HG02623 (cell line): ENCODE measurements around the gene CEP41.
"Not testable (repeated sequence)": the region's sequence is repeated elsewhere in the genome, so short reads cannot be mapped to it uniquely, and the experiment has no call there.

Experiments used
- ATAC-seq: cut with Tn5 transposase; IDR thresholded peaks from one replicate; pipeline ENCODE4 v1.9.1; 2021; ENCODE audit warnings: moderate library complexity; ENCODE audit not compliant: unreplicated experiment

The CEP41 gene

DNA sequence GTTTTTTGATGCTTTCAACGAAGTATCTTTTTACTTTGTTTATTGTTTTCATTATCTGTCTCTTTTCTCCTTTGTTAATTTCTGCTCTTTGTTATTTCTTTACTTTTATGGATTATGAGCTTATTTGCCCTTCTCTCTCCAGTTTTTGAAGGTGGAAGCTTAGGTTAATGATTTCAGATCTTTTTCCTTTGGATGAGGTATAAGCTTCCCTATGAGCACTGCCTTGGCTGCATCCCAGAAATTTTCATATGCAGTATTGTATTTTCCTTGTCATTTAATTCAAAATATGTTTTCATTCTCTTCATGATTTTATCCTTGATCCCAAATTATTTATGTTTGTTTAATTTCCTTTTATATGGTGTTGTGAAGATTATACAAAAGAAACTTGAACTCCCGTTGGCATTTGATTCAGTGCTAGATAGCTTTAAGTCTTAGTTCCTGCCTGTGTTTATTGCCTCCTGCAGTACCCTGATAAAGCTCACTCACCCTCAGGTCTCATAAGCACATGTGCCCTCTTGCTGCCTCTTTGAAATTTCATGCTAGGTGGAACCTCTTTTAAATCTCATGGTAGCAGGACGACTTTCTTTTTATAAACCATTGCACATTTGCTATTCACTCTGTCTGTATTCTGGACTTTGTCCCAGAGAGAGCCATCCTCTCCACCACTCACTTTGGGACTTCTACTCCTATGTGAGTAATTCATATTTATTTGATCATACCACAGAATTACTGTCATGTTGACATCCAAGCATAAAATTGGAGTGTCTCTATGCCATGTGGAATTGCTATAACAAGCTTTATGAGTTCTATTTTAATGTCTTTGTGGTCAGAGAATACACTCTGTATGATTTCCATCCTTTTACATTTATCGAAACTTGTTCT, 23.0 kb upstream of the CEP41 start:
- ATAC-seq = no peak

DNA sequence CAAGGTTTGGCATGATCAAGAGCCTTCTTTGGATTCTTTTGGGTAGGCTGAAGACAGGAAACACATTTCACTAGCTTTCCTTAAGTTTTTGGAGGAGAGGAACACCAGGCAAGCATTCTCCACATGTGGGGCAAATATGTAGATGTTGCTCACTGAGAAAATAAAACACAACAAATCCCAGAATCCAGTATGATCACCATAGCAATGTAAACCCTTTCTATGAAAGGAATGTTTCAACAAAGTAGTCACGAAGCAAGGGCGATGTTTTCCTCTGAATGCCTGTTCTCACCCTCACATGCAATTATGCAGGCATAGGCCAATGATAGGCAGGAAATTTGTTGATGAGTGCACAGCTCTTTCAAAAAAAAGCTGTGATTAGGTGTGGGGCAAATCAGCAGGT, 20.5 kb upstream of the CEP41 start:
- no peak for ATAC-seq

DNA sequence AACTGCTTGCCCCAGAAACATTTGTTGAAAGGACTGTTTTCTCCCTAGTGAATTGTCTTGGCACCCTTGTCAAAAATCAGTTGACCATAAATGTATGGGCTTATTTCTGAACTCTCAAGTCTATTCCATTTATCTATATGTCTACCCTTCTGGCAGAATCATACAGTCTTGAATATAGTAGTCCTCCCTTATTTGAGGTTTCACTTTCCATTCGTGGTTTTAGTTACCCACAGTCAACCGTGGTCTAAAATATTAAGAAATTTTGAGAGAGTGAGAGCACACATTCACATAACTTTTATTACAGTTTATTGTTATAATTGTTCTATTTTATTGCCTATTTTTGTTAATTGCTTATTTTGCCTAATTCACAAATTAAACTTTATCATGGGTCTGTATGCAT, 17.4 kb upstream of the CEP41 start:
- ATAC-seq = no peak

DNA sequence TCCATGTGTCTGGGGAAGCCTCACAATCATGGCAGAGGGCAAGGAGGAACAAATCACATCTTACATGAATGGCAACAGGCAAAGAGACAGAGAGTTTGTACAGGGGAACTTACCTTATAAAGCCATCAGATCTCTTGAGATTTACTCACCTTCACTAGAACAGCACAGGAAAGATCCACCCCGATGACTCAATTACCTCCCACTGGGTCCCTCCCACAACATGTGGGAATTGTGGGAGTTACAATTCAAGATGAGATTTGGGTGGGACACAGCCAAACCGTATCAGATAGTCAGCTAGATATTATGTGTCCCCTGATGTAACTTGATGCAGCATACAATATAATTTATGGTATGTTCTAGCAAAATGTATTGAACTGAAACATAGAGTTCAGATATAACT, 14.1 kb upstream of the CEP41 start:
- no peak for ATAC-seq

DNA sequence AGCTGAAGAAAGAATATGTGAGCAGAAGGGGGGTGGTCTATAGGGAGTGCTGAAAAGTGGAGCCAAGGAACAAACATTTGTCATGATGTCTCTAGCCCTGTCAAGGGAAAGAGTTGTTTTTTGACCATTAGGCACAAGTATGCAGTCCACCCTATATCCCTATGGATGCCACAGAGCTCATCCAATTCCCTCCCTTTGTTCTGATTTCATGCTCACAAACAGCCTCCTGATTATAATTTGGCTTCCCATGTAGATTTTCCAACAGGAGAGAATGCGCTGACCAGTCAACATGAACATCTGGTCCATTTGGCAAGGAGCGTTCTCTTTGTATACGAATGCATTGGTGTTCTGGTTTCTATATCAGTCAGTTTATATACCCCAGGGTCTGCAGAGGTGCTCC, 12.1 kb upstream of the CEP41 start:
- no peak for ATAC-seq

DNA sequence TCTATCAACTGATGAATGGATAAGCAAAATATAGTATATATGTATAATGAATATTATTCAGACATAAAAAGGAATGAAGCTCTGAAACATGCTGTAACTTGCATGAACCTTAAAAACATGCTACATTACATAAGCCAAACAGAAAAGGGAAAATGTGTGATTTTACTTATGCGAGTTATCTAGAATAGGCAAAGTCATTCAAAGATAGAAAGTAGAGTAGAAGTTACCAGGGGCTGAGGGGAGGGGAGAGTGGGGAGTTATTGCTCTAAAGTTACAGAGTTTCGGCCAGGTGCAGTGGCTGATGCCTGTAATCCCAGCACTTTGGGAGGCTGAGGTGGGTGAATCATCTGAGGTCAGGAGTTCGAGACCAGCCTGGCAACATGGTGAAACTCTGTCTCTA, 10.5 kb upstream of the CEP41 start:
- not testable (repeated sequence) for ATAC-seq

DNA sequence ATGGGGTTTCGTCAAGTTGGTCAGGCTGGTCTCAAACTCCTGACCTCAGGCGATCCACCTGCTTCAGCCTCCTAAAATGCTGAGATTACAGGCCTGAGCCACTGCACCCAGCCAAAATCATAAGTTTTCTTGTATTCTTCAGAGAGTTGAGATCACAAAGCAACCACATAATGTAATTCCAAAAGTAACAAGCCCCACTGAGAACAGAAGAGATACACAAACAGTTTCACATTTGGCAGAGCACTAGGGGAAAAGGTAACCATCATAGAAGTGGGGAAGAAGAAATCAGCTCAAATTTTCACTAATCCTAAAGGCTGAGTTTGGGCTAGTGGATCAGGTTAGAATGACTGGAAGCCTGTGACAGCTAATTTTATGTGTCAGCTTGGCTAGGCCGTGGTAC, 5.4 kb upstream of the CEP41 start:
- ATAC-seq = no peak

DNA sequence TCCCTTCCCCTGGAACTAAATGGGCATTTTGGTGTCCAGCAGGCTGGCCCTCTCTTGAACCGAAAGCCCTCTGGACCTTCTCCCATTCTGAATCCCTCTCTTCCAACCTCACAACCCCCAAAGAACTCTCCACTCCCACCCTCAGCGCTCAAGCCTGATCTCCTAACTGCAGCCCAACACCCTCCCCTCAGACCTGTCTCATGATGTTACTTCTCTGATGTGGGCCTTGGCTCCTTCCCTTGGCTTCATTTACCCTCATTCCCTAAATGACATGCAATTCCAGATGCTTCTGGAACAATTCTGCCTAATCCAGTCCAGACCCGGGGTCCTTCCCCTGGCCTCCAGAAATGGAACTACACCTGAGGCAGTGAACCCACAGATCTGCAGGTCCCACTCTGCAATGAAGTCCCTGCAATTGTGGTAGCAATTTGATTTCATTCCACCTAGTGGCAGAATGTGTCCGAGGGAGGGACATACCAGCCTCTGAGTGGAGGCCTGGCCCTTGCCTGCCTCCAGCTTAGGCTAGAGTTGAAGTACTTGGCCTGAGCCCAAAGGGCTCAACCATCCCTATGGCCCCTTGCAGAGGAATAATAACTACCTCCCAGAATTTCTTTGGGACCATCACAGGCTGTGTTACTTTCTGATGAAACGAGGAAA, 4.1 kb upstream of the CEP41 start:
- no peak for ATAC-seq

DNA sequence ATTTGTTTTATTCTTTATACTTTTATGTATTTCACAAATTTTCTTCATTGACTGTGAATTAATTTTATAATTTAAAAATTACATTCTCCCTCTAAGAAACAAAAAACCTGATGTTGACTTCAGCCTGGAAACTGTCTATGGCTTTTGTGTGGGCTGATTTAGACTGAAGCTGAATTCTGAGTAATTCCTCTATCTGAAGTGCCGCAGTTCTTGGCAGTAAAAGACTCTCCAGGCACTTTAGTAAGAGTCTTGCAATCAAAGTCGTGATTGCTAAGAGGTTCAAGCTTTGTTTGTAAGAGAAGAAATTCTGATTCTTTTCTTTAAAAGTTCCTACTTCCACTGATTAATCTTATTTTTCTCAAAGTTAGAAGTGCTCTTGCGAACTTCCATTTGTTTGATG, 3.4 kb upstream of the CEP41 start:
- ATAC-seq = no peak

DNA sequence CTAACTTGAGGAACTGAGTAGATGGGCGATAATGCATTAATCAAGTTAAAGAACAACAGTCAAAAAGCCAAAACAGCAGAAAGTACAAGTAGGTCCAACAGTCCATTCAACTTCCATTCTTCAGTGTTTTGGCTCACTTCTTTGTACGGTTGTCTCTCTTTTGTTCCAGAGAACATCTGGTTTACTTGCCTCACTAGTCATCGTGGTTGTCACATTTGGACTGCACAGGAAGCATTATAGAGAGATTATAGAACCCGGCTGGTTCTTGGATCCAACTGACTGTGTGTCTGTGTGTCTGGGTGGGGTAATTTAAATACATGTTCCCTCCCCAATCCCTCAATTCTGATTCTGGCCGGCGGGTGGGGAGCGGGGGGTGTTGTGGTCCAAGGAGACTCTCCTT, 1.8 kb upstream of the CEP41 start:
- no peak for ATAC-seq

DNA sequence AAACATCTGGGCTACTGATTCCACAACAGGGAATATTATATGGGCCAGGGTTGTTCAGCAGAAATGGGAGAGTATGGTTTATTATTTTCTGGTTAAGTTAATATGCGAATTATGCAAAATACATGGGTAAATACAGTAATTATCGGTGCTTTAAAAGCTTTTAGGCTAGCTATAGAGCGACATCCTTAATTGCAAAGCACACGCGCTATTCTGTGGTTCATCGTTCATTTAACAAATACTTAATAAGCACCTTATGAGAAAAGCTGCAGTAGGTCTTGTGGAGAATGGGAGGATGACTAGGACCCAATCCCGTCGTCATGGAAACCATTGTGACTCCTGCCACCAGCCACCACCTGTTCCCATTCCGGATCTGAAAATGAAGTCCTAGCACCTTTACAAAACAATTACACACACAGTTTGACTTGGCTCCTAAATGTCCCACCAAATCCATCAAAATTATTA, 623 bp upstream of the CEP41 start:
- ATAC-seq = no peak

DNA sequence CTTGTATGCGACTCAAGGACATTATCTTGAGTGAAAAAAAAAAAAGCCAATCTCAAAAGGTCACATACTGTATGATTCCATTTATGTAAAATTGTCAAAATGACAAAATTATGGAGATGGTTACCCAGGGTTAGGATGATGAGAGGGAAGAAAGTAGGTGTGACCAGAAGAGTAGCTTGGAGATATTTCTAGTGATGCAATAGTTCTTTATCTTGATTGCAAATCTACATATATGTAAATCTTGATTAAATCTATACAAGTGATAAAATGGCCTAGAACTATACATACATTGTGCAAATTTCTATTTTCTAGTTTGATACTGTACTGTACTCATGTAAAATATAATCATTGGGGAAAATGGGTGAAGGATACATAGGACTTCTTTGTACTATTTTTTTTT, 4.6 kb downstream of the CEP41 start:
- no peak for ATAC-seq

DNA sequence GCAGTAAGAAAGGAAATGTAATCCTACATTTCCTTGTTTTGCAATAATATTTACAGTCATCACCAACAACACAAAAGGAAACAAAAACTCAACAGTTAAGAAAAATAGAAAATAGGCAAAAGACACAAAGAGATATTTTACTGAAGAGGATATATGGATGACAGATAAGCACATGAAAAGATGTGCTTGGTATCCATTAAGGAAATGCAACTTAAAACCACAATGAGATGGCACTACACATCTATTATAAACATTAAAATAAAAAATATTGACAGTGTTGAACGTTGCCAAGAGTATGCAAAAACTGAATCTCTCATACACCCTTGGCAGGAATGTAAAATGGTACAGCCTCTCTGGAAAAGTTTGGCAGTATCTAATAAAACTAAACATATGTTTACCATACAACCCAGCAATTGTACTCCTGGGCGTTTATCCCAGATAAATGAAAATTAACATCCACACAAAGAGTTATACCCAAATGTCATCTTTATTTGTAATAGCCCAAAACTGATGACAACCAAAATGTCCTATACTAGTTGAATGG, 5.4 kb downstream of the CEP41 start:
- no peak for ATAC-seq

DNA sequence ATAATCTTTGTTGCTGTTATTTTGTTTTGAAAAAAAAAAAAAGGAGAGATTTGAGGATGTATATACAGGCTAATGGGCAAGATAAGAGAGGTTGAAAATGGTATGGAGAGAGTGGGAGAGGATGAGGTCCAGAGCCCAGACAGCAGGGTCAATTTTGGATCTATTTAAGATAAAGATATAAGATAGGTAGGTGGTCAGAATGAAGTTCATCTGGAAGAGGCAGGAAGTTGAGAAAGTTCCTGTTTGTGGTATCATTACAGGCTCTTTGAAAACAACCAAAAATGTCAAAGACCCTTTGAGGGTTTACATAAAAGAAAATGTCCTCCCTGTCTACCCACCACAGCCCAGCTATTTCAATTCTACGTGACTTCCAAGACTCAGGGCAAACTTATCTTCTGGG, 7.5 kb downstream of the CEP41 start:
- no peak for ATAC-seq

DNA sequence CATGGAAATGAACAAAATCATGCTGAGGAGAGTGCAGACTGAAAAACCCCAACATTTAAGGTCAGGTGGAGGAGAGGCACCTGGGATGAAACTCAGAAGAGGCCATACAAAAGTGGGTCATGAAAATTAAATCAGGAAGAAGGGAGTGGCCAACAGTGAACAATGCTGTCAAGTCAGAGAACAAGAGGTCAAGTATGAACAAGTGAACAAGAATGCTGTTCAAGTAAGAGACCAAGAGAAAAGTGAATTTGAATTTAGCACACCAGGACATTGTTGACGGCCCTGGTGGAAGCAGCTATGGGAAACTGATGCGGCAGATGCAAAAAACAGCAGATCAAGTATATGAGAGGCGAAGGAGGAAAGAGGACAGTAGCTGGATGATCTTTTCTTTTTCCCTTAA, 7.9 kb downstream of the CEP41 start:
- ATAC-seq = no peak

DNA sequence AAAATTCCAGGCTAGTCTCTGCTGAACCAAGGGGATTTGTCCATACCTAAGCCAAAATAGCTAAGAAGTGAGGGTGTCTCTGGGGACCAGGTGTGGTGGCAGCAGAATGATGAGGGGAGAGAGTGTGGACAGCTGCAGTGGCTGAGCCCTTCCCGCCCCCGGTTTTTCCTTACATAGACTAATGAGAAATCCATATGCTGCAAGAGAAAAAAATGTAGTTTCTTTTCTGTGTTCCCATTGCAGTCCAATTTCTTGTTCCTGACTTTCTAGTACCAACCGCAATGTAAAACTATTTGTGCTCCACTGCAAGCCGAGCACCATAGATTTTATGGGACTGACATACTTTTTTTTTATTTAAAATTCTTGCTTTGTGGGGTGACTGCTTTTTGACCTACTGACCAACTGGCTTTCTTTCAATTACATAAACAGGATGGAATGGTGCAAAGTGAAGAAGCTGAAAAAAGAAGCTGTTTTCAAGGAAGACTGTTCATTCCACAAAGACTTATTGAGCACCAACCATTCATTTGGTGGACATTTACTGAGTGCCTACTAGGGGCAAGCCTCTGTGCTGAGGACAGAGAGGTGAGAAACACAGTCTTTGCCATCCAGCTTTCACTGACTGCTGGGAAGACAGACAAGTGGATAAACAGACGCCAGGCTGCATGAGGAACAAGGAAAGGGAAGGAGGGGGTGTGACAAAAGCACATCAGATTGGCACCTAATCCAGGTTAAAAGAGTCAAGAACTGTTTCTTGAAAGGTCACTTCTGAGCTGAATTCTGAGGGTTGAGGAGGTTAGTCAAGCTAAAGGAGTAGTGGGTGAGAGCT, 9.8 kb downstream of the CEP41 start:
- no peak for ATAC-seq

DNA sequence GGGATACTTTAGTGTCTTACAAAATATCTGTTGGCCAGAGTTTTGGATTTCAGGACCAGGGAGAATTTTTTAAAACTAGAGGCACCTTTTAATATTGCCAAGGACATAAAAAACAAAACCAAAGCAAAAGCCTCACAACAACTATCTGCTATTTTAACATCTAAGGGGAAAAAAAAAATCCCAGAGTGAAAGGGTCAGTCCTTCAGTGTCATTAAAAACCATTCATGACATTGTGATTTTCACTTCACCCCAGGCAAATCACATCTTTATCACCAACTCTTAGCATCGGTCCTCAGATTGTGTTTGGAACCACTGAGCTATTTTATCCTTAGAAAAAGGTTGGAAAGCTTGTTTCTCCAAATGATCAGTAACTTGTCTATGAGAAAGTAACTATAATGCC, 10.7 kb downstream of the CEP41 start:
- ATAC-seq = no peak

DNA sequence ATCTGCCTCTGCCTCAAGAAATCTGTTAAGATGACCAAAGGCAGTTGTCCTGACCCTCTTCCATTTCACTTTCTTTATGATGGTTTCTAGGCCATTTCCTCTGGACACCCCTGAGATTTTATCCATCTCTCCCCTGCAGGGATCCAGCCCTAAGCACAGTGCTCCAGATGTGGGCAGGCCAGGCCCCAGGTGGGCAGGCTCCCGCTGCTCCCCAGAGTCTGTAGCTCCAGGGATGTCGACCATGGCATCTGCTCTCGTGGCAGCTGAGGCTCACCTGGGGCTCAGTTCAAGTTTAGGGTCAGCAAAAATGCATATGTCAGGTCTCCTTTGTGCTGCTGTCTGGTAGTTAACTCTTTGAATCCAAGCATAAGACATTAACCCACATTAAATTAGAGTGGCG, 11.8 kb downstream of the CEP41 start:
- no peak for ATAC-seq

DNA sequence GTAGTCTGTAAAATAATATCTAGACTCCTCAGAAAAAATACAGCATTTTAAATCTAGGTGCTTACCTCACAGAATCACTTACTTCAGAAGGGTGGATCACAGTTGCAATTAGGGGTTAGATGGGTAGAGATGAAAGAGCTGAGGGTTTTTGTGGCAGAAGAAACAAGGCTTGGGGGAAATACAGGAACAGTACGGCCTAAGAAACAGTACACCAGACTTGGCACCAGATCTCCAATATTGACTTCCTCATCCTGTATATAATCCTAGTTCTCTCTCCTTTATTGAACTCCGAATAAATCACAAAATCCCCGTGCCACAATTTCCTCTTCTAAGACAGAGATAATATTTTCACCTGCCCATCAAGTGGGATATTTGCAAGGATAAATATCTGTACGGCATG, 14.3 kb downstream of the CEP41 start:
- ATAC-seq = no peak

DNA sequence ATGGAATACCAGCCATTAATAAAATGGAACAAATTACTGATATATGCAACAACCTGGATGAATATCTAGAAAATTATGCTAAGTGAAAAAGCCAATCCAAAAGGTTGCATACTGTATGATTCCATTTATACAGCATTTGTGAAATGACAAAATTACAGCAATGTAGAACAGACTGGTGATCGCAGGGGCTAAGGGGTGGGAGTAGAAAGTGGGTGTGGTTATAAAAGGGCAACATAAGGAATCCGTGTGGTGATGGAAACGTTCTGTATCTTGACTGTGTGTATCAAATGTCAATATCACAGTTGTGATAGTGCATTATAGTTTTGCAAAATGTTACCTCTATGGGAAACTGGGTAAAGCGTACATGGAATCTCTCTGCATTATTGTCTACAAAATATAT, 15.0 kb downstream of the CEP41 start:
- no peak for ATAC-seq

DNA sequence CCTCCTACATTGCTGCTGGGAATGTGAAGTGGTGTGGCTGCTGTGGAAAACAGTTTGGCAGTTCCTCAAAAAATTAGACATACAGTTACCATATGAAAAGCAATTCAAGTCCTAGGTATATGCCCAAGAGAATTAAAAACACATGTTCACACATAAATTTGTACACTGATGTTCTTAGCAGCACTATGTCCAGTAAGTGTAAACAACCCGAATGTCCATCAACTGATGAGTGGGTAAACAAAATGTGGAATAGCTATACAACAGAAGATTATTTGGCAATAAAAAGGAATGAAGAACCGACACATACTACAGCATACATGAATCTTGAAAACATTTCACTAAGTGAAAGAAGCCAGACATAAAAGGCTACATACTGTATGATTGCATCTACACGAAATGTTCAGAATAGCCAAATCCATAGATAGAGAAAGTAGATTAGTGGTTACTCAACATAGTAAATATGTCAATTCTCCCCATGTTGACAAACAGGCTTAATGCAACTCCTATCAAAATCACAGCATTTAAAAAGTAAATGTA, 17.2 kb downstream of the CEP41 start:
- ATAC-seq = no peak
